ENCODE results near the gene CHAT. TPM values are rescaled to one million over a fixed set of nuclear protein-coding genes. Genes with fewer than 3 reads are reported as not detected.
A peak's percentile ranks its signal among the peaks of the same experiment; 100 is the strongest.

CHAT gene
- polyA plus RNA-seq, 4 donors, result 0.15 to 0.85 (median 0.81) TPM; not detected in 1

DNA sequence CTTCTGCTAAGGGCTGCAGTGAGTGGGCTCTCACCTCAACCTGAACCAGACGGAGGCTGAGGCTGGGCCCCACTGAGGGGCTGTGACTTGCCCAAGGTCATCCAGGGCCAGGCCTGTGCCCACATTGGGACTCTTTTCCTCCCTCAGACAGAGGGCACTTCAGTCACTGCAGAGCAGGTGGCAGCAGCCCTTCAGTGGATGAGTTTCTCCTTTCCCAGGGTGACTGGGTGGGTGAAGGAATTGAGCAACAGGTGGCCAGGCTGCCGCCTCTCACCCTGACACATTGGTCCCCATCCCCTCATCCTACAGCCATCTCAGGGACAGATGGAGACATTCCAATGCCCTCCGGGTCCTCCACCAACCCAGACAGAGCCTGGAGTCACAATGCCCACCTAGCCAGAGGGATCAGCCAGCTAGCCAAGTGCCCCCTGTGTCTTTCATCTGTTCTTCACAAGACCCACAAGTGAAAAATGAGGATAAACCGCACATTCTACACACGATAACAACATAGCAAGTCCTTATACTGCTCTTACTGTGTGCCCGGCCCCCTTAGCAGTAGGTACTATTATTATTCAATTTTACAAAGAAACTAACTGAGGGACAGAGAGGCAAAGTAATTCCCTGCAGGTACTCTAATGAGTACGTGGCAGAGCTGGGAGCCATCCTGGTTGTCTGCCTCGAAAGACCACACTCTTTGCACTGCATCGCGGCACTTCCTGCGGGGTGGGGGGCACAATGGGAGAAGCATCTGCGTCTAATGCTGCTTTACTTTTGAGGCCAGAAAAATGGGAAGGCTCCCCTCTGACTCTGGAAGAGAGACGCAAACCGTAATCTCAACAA lies 5.5 kb upstream of the CHAT start:
- no peak for FAIRE-seq
- WGBS, 3 donors, result 12 to 17% (median 14%) methylated on average over 14 of the region's 14 CpGs
- no peaks in the 10 kb centered on the region for H3K36me3 ChIP-seq (ENCODE audit: control insufficient read depth in 3 of 3, insufficient read depth in 2 of 3, low read depth in 1 of 3, low read length in 3 of 3)
- H3K27me3 ChIP-seq (ENCODE audit: control insufficient read depth in 3 of 3, insufficient read depth in 3 of 3, low read length in 3 of 3), result peaks cover 7 to 69% (median 45%) of the 10 kb centered on the region in 3 donors
- no peak overlapping the region for H3K27ac ChIP-seq (ENCODE audit: low read depth in 1 of 3, low read length in 2 of 3)
- no peak for DNase-seq
- H3K4me1 ChIP-seq (ENCODE audit: control insufficient read depth in 3 of 3, insufficient read depth in 2 of 3, low read depth in 1 of 3, low read length in 2 of 3), result peaks cover 0 to 20% (median 0%) of the 10 kb centered on the region in 3 donors
- no peak overlapping the region for H3K4me3 ChIP-seq (ENCODE audit: low read depth in 1 of 3, low read length in 3 of 3)
- no peaks in the 10 kb centered on the region for H3K9me3 ChIP-seq (ENCODE audit: control insufficient read depth in 2 of 2, insufficient read depth in 1 of 2, low read depth in 1 of 2, low read length in 1 of 2)

DNA sequence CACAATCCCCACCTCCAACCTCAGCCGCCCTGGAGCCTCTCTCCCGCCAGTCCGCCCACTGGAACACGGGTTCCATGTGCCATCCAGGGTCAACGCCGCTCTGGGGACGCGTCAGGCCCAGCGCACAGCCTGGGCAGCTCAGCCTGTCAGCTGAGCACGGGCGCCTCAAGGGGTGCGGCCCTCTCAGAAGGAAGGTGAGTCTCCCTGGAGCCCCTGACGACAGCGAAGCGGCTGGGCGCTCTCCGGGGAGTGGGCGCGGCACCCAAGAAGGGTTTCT lies 4.9 kb upstream of the CHAT start:
- no peak for DNase-seq
- Histone ChIP-seq H3K4me3 (ENCODE audit: low read depth in 1 of 3, low read length in 3 of 3) (no peak overlapping the region), H3K27ac (ENCODE audit: low read depth in 1 of 3, low read length in 2 of 3) (no peak overlapping the region), H3K4me1 (ENCODE audit: control insufficient read depth in 3 of 3, insufficient read depth in 2 of 3, low read depth in 1 of 3, low read length in 2 of 3) (peaks cover 0 to 20% (median 0%) of the 10 kb centered on the region in 3 donors), H3K36me3 (ENCODE audit: control insufficient read depth in 3 of 3, insufficient read depth in 2 of 3, low read depth in 1 of 3, low read length in 3 of 3) (no peaks in the 10 kb centered on the region), H3K9me3 (ENCODE audit: control insufficient read depth in 2 of 2, insufficient read depth in 1 of 2, low read depth in 1 of 2, low read length in 1 of 2) (no peaks in the 10 kb centered on the region), H3K27me3 (ENCODE audit: control insufficient read depth in 3 of 3, insufficient read depth in 3 of 3, low read length in 3 of 3) (peaks cover 7 to 74% (median 49%) of the 10 kb centered on the region in 3 donors)
- no peak for FAIRE-seq
- 3 to 10% (median 7%) methylated on average over 19 of the region's 19 CpGs for WGBS, 3 donors

DNA sequence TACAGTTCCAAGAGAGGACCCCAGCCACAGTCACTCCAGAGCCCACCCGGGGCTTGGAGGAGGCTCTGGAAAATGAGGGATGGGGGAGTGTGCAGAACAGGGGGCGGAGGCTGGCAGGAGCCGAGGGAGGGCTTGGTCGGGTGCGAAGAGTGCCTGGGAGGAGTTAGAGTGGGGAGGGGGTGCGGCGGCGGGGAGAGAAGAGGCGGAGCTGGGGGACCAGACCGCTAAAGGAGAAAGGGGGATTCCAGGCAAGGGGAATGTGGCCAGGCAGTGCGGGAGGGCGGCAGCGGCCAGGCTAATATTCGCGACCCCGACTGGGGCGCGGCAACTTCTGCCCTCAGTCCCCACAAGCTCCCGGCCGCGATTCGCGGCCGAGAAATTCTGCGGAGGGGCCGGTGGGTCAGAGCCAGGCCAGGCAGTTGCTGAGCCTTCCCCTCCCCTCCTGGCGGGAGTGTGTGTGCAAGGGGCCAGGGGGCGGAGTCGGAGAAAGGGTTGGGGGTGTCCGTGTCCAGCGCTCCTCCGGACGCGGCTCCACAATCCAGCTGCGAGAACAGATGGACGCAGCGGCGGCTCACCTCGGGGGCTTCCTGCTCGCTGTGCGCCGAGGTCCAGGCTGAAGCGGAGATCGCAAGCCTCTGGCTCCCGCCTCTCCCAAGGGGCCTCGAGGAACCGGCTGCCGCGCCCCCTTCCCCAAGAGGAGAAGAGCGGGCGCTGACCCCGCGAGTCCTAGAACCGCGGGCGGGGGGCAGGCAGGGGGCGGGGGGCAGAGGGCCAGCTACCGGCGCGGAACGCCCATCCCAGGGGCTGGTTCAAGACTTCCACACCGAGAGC lies 4.3 kb upstream of the CHAT start:
- H3K9me3 ChIP-seq (ENCODE audit: control insufficient read depth in 2 of 2, insufficient read depth in 1 of 2, low read depth in 1 of 2, low read length in 1 of 2), result no peaks in the 10 kb centered on the region
- DNase-seq (no peak), FAIRE-seq (no peak)
- 3 to 5% (median 4%) methylated on average over 45 to 62 of the region's 62 CpGs for WGBS, 3 donors
- peaks cover 0 to 20% (median 0%) of the 10 kb centered on the region in 3 donors for H3K4me1 ChIP-seq (ENCODE audit: control insufficient read depth in 3 of 3, insufficient read depth in 2 of 3, low read depth in 1 of 3, low read length in 2 of 3)
- H3K27me3 ChIP-seq (ENCODE audit: control insufficient read depth in 3 of 3, insufficient read depth in 3 of 3, low read length in 3 of 3), result peaks cover 10 to 78% (median 50%) of the 10 kb centered on the region in 3 donors
- H3K36me3 ChIP-seq (ENCODE audit: control insufficient read depth in 3 of 3, insufficient read depth in 2 of 3, low read depth in 1 of 3, low read length in 3 of 3), result no peaks in the 10 kb centered on the region
- no peak overlapping the region for H3K4me3 ChIP-seq (ENCODE audit: low read depth in 1 of 3, low read length in 3 of 3)
- H3K27ac ChIP-seq (ENCODE audit: low read depth in 1 of 3, low read length in 2 of 3), result no peak overlapping the region

DNA sequence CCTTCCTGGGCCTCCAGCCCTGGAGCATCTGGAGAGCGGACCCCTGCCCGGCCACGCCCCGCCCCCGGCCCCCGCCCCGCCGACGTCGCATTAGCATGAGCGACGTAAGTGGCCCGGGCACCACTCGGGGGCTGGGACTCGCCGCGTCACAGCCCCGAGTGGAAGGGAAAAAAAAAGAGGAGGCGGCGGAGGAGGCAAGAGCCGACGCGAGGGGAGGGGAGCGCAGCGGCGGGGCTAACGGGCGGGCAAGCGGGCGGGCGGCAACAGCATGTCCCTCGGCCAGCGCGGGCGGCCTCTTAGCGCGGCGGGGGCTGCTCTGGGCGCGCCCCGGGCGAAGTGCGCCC lies 3.8 kb upstream of the CHAT start, which contains the start of gene SLC18A3:
SLC18A3 (plus strand) TSS at position 197 of the 344 bp plus-strand sequence. CDS start 431 bp downstream, outside the sequence.
- no peaks in the 10 kb centered on the region for H3K36me3 ChIP-seq (ENCODE audit: control insufficient read depth in 3 of 3, insufficient read depth in 2 of 3, low read depth in 1 of 3, low read length in 3 of 3)
- H3K4me1 ChIP-seq (ENCODE audit: control insufficient read depth in 3 of 3, insufficient read depth in 2 of 3, low read depth in 1 of 3, low read length in 2 of 3), result peaks cover 0 to 20% (median 0%) of the 10 kb centered on the region in 3 donors
- H3K27me3 ChIP-seq (ENCODE audit: control insufficient read depth in 3 of 3, insufficient read depth in 3 of 3, low read length in 3 of 3), result peaks cover 10 to 84% (median 54%) of the 10 kb centered on the region in 3 donors
- no peaks in the 10 kb centered on the region for H3K9me3 ChIP-seq (ENCODE audit: control insufficient read depth in 2 of 2, insufficient read depth in 1 of 2, low read depth in 1 of 2, low read length in 1 of 2)
- no peak for FAIRE-seq
- WGBS, 3 donors, result 1 to 2% (median 2%) methylated on average over 17 to 43 of the region's 43 CpGs
- no peak for DNase-seq
- no peak within 1 kb of the TSS for H3K4me3 ChIP-seq (ENCODE audit: low read depth in 1 of 3, low read length in 3 of 3)
- H3K27ac ChIP-seq (ENCODE audit: low read depth in 1 of 3, low read length in 2 of 3), result no peak within 1 kb of the TSS

DNA sequence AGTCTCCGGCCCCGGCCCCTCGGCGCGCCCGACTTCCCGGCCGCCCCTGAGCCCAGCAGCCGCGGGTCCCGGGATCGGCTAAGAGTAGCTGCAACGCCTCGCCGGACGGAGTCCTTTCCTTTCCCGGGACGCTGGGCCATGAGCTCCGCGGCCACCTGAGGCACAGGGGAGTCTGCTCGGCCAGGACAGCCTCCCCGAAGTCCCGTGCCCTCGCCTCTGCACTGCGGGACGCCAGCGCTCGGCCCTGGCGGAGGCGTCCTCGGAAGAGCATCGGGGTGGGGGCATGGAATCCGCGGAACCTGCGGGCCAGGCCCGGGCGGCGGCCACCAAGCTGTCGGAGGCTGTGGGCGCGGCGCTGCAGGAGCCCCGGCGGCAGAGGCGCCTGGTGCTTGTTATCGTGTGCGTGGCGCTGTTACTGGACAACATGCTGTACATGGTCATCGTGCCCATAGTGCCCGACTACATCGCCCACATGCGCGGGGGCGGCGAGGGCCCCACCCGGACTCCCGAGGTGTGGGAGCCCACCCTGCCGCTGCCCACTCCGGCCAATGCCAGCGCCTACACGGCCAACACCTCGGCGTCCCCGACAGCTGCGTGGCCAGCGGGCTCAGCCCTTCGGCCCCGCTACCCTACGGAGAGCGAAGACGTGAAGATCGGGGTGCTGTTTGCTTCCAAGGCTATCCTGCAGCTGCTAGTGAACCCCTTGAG lies 3.2 kb upstream of the CHAT start:
- no peaks in the 10 kb centered on the region for H3K36me3 ChIP-seq (ENCODE audit: control insufficient read depth in 3 of 3, insufficient read depth in 2 of 3, low read depth in 1 of 3, low read length in 3 of 3)
- H3K4me1 ChIP-seq (ENCODE audit: control insufficient read depth in 3 of 3, insufficient read depth in 2 of 3, low read depth in 1 of 3, low read length in 2 of 3), result peaks cover 0 to 20% (median 0%) of the 10 kb centered on the region in 3 donors
- H3K4me3 ChIP-seq (ENCODE audit: low read depth in 1 of 3, low read length in 3 of 3), result no peak overlapping the region
- no peak for DNase-seq
- WGBS, 3 donors, result 5 to 14% (median 12%) methylated on average over 65 to 72 of the region's 72 CpGs
- FAIRE-seq, result no peak
- peaks cover 10 to 84% (median 58%) of the 10 kb centered on the region in 3 donors for H3K27me3 ChIP-seq (ENCODE audit: control insufficient read depth in 3 of 3, insufficient read depth in 3 of 3, low read length in 3 of 3)
- H3K9me3 ChIP-seq (ENCODE audit: control insufficient read depth in 2 of 2, insufficient read depth in 1 of 2, low read depth in 1 of 2, low read length in 1 of 2), result no peaks in the 10 kb centered on the region
- H3K27ac ChIP-seq (ENCODE audit: low read depth in 1 of 3, low read length in 2 of 3), result no peak overlapping the region

DNA sequence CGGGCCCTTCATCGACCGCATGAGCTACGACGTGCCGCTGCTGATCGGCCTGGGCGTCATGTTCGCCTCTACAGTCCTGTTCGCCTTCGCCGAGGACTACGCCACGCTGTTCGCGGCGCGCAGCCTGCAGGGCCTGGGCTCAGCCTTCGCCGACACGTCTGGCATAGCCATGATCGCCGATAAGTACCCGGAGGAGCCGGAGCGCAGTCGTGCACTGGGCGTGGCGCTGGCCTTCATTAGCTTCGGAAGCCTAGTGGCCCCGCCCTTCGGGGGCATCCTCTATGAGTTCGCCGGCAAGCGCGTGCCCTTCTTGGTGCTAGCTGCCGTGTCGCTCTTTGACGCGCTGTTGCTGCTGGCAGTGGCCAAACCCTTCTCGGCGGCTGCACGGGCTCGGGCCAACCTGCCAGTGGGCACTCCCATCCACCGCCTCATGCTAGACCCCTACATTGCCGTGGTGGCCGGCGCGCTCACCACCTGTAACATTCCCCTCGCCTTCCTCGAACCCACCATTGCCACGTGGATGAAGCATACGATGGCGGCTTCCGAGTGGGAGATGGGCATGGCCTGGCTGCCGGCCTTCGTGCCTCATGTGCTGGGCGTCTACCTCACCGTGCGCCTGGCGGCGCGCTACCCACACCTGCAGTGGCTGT lies 2.5 kb upstream of the CHAT start:
- H3K4me1 ChIP-seq (ENCODE audit: control insufficient read depth in 3 of 3, insufficient read depth in 2 of 3, low read depth in 1 of 3, low read length in 2 of 3), result peaks cover 0 to 20% (median 0%) of the 10 kb centered on the region in 3 donors
- H3K4me3 ChIP-seq (ENCODE audit: low read depth in 1 of 3, low read length in 3 of 3), result no peak overlapping the region
- 10 to 25% (median 24%) methylated on average over 59 to 63 of the region's 63 CpGs for WGBS, 3 donors
- H3K36me3 ChIP-seq (ENCODE audit: control insufficient read depth in 3 of 3, insufficient read depth in 2 of 3, low read depth in 1 of 3, low read length in 3 of 3), result no peaks in the 10 kb centered on the region
- peaks cover 10 to 91% (median 62%) of the 10 kb centered on the region in 3 donors for H3K27me3 ChIP-seq (ENCODE audit: control insufficient read depth in 3 of 3, insufficient read depth in 3 of 3, low read length in 3 of 3)
- no peaks in the 10 kb centered on the region for H3K9me3 ChIP-seq (ENCODE audit: control insufficient read depth in 2 of 2, insufficient read depth in 1 of 2, low read depth in 1 of 2, low read length in 1 of 2)
- H3K27ac ChIP-seq (ENCODE audit: low read depth in 1 of 3, low read length in 2 of 3), result no peak overlapping the region
- no peak for FAIRE-seq
- DNase-seq, result peak in 1 of 2 donors; percentile 44

DNA sequence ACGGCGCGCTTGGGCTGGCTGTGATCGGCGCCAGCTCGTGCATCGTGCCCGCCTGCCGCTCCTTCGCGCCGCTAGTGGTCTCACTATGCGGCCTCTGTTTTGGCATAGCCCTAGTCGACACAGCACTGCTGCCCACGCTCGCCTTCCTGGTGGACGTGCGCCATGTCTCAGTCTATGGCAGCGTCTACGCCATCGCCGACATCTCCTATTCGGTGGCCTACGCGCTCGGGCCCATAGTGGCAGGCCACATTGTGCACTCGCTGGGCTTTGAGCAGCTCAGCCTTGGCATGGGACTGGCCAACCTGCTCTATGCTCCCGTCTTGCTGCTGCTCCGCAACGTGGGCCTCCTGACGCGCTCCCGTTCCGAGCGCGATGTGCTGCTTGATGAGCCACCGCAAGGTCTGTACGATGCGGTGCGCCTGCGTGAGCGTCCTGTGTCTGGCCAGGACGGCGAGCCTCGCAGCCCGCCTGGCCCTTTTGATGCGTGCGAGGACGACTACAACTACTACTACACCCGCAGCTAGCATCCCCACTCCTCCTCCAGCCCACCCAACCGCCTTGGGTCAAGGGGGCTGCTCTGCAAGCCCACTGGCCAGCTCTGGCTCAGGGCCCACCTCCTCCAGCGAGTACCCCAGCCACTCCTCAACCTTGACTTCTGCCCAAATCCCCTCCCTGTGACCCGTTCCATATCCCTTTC lies 1.9 kb upstream of the CHAT start:
- no peak overlapping the region for H3K27ac ChIP-seq (ENCODE audit: low read depth in 1 of 3, low read length in 2 of 3)
- H3K36me3 ChIP-seq (ENCODE audit: control insufficient read depth in 3 of 3, insufficient read depth in 2 of 3, low read depth in 1 of 3, low read length in 3 of 3), result no peaks in the 10 kb centered on the region
- DNase-seq (peak in 1 of 2 donors; percentile 40), FAIRE-seq (no peak)
- no peaks in the 10 kb centered on the region for H3K9me3 ChIP-seq (ENCODE audit: control insufficient read depth in 2 of 2, insufficient read depth in 1 of 2, low read depth in 1 of 2, low read length in 1 of 2)
- H3K27me3 ChIP-seq (ENCODE audit: control insufficient read depth in 3 of 3, insufficient read depth in 3 of 3, low read length in 3 of 3), result peaks cover 10 to 95% (median 66%) of the 10 kb centered on the region in 3 donors
- H3K4me1 ChIP-seq (ENCODE audit: control insufficient read depth in 3 of 3, insufficient read depth in 2 of 3, low read depth in 1 of 3, low read length in 2 of 3), result peaks cover 0 to 20% (median 0%) of the 10 kb centered on the region in 3 donors
- H3K4me3 ChIP-seq (ENCODE audit: low read depth in 1 of 3, low read length in 3 of 3), result no peak overlapping the region
- 12 to 32% (median 29%) methylated on average over 53 of the region's 53 CpGs for WGBS, 3 donors
